Karpas-422 (cell line): Measurements from ENCODE around the gene HMBS. TPM values are rescaled to one million over a fixed set of nuclear protein-coding genes. Genes with fewer than 3 reads are reported as not detected.

Experiments used
- DNase-seq: peaks from one replicate; pipeline ENCODE4 v3.0.0-alpha.2; 2015
- H2AFZ ChIP-seq: fragments of 200-600 bp; sonication (generic); 2 replicates; pipeline ENCODE4 v1.6.1; 2014; ENCODE audit warnings: antibody characterized with exemption, low read length, mixed read lengths
- H3K27ac ChIP-seq: fragments of 200-600 bp; sonication (generic); 2 replicates; pipeline ENCODE4 v1.5.1; 2014; ENCODE audit warnings: mild to moderate bottlenecking, low read length, moderate library complexity
- H3K27me3 ChIP-seq: fragments of 200-600 bp; sonication (generic); 2 replicates; pipeline ENCODE4 v1.6.1; 2014; ENCODE audit warnings: low read length, mixed read lengths
- H3K36me3 ChIP-seq: fragments of 200-600 bp; sonication (generic); 2 replicates; pipeline ENCODE4 v1.6.1; 2014; ENCODE audit warnings: low read length, mixed read lengths; ENCODE audit not compliant: insufficient read depth
- H3K4me1 ChIP-seq: fragments of 200-600 bp; sonication (generic); 2 replicates; pipeline ENCODE4 v1.6.1; 2014; ENCODE audit warnings: mild to moderate bottlenecking, low read length, mixed read lengths
- H3K4me2 ChIP-seq: fragments of 200-600 bp; sonication (generic); 2 replicates; pipeline ENCODE4 v1.6.1; 2014; ENCODE audit warnings: low read length, low read depth, mild to moderate bottlenecking; ENCODE audit not compliant: poor library complexity, severe bottlenecking
- H3K4me3 ChIP-seq: fragments of 200-600 bp; sonication (generic); 2 replicates; pipeline ENCODE4 v1.5.1; 2014; ENCODE audit warnings: mild to moderate bottlenecking, antibody characterized with exemption, low read length, mixed read lengths
- H3K79me2 ChIP-seq: fragments of 200-600 bp; sonication (generic); 2 replicates; pipeline ENCODE4 v1.6.1; 2014; ENCODE audit warnings: mild to moderate bottlenecking, low read length, mixed read lengths
- H3K9ac ChIP-seq: fragments of 200-600 bp; sonication (generic); 2 replicates; pipeline ENCODE4 v1.6.0; 2014; ENCODE audit warnings: low read length
- H3K9me2 ChIP-seq: fragments of 200-600 bp; sonication (generic), shearing (Covaris generic); replicated peaks from 2 replicates; pipeline ENCODE4 v1.6.0; 2014; ENCODE audit warnings: mild to moderate bottlenecking, low read length, moderate library complexity; ENCODE audit not compliant: insufficient read depth
- H3K9me3 ChIP-seq: fragments of 300-700, 200-600 bp; sonication (generic); 2 replicates; pipeline ENCODE4 v1.6.1; 2014; ENCODE audit warnings: low read length, mixed read lengths
- H4K20me1 ChIP-seq: fragments of 200-600 bp; sonication (generic); 2 replicates; pipeline ENCODE4 v1.6.1; 2014; ENCODE audit warnings: mild to moderate bottlenecking, antibody characterized with exemption, low read length, low read depth; ENCODE audit not compliant: insufficient read depth
- total RNA-seq: library from RNA; depleted of rRNA; stranded (reverse); fragments of >200 nt; shearing (Covaris generic); gene quantifications from 2 replicates; pipeline ENCODE4 v1.2.3, GENCODE V29; 2014; ENCODE audit warnings: low replicate concordance

HMBS gene
- total RNA-seq, 1 experiment from 2014 or later, result 7.5 TPM

GRCh38 chr11:119092880-119093842 lies 8.5 kb downstream of the HMBS start:
- Histone ChIP-seq H3K4me1 (peaks cover 45% of the 10 kb centered on the region), H3K27ac (peak overlapping the region; percentile 86), H3K9ac (peak overlapping the region; percentile 92), H3K9me2 (no peaks in the 10 kb centered on the region), H3K4me3 (peak overlapping the region; percentile 86), H4K20me1 (no peaks in the 10 kb centered on the region), H2AFZ (no peak overlapping the region), H3K27me3 (no peaks in the 10 kb centered on the region), H3K36me3 (peaks cover 15% of the 10 kb centered on the region), H3K79me2 (peaks cover 18% of the 10 kb centered on the region), H3K4me2 (peak overlapping the region; percentile 76), H3K9me3 (no peaks in the 10 kb centered on the region)
- peak; percentile 62 for DNase-seq

GRCh38 chr11:119093942-119094815 lies 9.5 kb downstream of the HMBS start:
- H3K4me2 ChIP-seq, result peak overlapping the region; percentile 76
- H3K9me2 ChIP-seq, result no peaks in the 10 kb centered on the region
- H4K20me1 ChIP-seq, result no peaks in the 10 kb centered on the region
- peak overlapping the region; percentile 92 for H3K9ac ChIP-seq
- peaks cover 18% of the 10 kb centered on the region for H3K79me2 ChIP-seq
- peak overlapping the region; percentile 86 for H3K4me3 ChIP-seq
- no peaks in the 10 kb centered on the region for H3K9me3 ChIP-seq
- H3K27ac ChIP-seq, result peak overlapping the region; percentile 86
- DNase-seq, result peak; percentile 67
- peaks cover 52% of the 10 kb centered on the region for H3K4me1 ChIP-seq
- H2AFZ ChIP-seq, result no peak overlapping the region
- H3K27me3 ChIP-seq, result no peaks in the 10 kb centered on the region
- peaks cover 15% of the 10 kb centered on the region for H3K36me3 ChIP-seq

DNA sequence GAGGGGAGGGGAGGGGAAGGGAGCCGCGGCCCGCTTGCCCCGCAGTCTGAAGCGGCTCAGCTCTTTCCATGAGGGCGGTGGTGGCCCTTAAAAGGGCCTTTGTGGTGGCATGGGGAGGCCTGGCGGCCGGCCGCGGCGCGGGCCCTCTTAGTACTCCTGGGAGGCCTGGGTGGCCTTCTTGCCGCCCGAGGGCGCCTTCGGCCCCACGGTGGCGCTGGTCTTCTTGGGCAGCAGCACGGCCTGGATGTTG lies 10.1 kb downstream of the HMBS start:
- Histone ChIP-seq H3K9ac (peak overlapping the region; percentile 92), H3K27ac (peak overlapping the region; percentile 86), H3K4me3 (peak overlapping the region; percentile 86), H3K27me3 (no peaks in the 10 kb centered on the region), H3K4me1 (peaks cover 54% of the 10 kb centered on the region), H4K20me1 (no peaks in the 10 kb centered on the region), H3K4me2 (peak overlapping the region; percentile 76), H3K36me3 (peaks cover 15% of the 10 kb centered on the region), H3K9me2 (no peaks in the 10 kb centered on the region), H2AFZ (no peak overlapping the region), H3K79me2 (peaks cover 19% of the 10 kb centered on the region), H3K9me3 (no peaks in the 10 kb centered on the region)
- DNase-seq, result no peak

DNA sequence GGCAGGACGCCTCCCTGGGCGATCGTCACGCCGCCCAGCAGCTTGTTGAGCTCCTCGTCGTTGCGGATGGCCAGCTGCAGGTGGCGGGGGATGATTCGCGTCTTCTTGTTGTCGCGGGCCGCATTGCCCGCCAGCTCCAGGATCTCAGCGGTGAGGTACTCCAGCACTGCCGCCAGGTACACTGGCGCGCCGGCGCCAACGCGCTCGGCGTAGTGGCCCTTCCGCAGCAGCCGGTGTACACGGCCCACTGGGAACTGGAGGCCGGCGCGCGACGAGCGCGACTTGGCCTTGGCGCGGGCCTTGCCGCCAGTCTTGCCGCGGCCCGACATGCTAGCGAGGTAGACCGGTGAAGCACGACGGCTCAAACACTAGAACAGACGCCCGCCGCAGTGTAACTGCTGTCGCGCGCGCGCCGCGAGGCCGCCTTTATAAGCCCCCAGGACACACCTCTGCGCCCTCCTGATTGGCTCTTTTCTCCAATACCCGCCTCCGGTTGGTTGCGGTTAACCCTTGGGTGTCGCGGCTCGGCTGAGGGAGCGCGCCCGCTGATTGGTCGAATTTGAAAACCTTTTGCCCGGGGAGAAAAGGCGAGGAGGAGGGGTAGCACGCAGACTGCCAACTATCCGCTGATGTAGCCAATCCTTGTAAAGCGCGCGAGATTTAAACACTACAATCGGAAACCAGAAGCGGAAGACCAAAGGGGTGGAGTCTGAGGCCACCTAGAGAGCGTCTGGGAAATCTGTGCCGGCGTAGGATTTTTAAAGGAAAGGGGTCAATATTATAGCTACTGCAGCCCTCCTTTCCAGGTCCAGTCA lies 10.6 kb downstream of the HMBS start:
- Histone ChIP-seq H3K27ac (peak overlapping the region; percentile 86), H3K9ac (peak overlapping the region; percentile 92), H3K79me2 (peaks cover 23% of the 10 kb centered on the region), H3K4me3 (peak overlapping the region; percentile 86), H3K4me2 (peak overlapping the region; percentile 76), H3K4me1 (peaks cover 59% of the 10 kb centered on the region), H3K9me3 (no peaks in the 10 kb centered on the region), H2AFZ (no peak overlapping the region), H3K36me3 (peaks cover 15% of the 10 kb centered on the region), H3K27me3 (no peaks in the 10 kb centered on the region), H3K9me2 (no peaks in the 10 kb centered on the region), H4K20me1 (no peaks in the 10 kb centered on the region)
- DNase-seq, result peak; percentile 98

GRCh38 chr11:119099711-119100110 lies 15.0 kb downstream of the HMBS start:
- H3K79me2 ChIP-seq, result peaks cover 24% of the 10 kb centered on the region
- no peaks in the 10 kb centered on the region for H3K9me3 ChIP-seq
- H3K27ac ChIP-seq, result 0 out of 2 replicates have a peak overlapping the region, but pooled peaks have one; percentile 81
- H3K27me3 ChIP-seq, result no peaks in the 10 kb centered on the region
- H3K36me3 ChIP-seq, result peaks cover 7% of the 10 kb centered on the region
- peaks cover 50% of the 10 kb centered on the region for H3K4me1 ChIP-seq
- H2AFZ ChIP-seq, result no peak overlapping the region
- H3K9me2 ChIP-seq, result no peaks in the 10 kb centered on the region
- H4K20me1 ChIP-seq, result no peaks in the 10 kb centered on the region
- peak overlapping the region; percentile 99 for H3K4me2 ChIP-seq
- H3K9ac ChIP-seq, result peak overlapping the region; percentile 91; the same call in 1 of the 2 replicates
- peak overlapping the region; percentile 92 for H3K4me3 ChIP-seq
- peak; percentile 28 for DNase-seq

DNA sequence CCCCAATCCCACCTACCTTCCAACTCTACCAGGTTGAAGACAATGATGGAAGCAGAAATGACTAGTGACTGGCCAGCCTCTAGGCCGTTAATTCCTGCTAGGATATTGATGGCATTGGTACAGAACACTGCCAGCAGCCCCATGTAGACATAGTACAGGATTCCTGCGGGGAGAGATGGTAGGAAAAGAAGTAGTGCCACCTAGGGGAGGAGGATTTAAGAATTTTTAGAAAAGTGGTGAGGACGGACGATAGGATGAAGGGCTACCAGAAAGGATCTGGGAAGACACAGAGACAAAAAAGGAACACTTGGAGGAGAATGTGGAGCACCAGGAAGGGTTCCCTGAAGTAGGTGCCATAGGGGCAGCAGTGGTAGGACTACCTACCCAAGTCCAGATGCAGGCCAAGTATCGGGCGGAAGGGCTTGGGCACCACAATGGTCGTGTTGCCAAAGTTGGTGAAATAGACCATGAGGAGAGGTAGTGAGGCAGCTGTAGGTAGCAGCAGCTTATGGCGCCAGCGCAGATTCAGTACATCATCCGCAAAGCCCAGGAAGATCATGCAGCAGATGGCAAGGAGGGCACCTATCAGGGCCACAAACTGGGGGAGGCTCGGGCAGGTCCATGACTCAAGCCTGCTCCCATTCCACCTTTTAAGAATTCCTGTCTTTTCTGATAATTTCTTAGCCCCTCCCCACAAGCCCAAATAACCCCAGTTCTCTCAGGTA lies 15.7 kb downstream of the HMBS start:
- Histone ChIP-seq H3K79me2 (peaks cover 19% of the 10 kb centered on the region), H3K9me2 (no peaks in the 10 kb centered on the region), H3K27ac (peak overlapping the region; percentile 81; the same call in 1 of the 2 replicates), H2AFZ (no peak overlapping the region), H3K27me3 (no peaks in the 10 kb centered on the region), H3K9me3 (no peaks in the 10 kb centered on the region), H3K4me2 (peak overlapping the region; percentile 99), H3K9ac (peak overlapping the region; percentile 91), H3K36me3 (peaks cover 7% of the 10 kb centered on the region), H3K4me3 (peak overlapping the region; percentile 92), H4K20me1 (no peaks in the 10 kb centered on the region), H3K4me1 (peaks cover 50% of the 10 kb centered on the region)
- DNase-seq, result peak; percentile 49

DNA sequence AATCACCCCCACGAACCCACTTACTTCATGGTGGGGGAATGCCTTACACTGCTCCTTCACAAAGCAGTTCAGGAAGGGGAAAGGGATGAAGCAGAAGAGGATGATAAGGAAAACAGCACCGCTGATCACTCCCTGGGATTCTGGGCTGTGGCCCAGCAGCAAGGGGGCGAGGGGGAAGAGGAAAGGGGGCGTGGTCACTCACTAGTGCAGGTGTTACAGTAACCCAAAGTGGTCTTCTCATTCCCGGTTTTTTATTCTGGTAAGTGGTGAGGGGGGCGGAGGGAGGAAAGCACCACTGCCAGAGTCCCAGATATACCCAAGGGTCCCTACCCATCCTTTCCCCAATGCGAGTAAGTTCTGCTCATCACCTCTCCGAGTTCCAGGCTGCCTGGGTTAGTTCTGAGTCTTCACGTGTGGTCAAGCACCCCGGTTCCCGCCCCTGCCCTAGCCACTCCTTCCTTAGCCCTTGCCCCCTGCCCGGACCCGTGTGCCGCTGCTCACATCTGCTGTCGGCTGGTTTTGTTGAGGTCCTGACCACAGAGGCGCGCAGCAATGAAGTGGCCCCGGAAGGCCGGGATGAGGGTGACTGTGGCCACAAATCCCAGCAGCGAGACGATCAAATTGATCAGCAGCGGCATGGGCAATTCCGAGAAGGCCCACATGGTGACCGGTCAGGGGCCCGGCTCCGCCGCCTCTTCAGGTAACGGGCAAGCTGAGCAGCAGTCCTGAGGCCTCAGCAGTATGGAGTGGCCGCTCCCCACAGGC lies 16.5 kb downstream of the HMBS start:
- peak; percentile 61 for DNase-seq
- Histone ChIP-seq H3K4me3 (peak overlapping the region; percentile 92), H4K20me1 (no peaks in the 10 kb centered on the region)

More for the DNA sequence above, 16.5 kb downstream of the HMBS start:
- Histone ChIP-seq H3K9me2 (no peaks in the 10 kb centered on the region), H3K27ac (peak overlapping the region; percentile 81), H3K4me1 (peaks cover 49% of the 10 kb centered on the region), H3K9ac (peak overlapping the region; percentile 91), H3K36me3 (peaks cover 7% of the 10 kb centered on the region), H2AFZ (peak overlapping the region; percentile 89; the same call in 1 of the 2 replicates), H3K4me2 (peak overlapping the region; percentile 99), H3K9me3 (no peaks in the 10 kb centered on the region), H3K27me3 (no peaks in the 10 kb centered on the region), H3K79me2 (peaks cover 19% of the 10 kb centered on the region)
